HG03025 (cell line): ENCODE data around the gene MGAT4B.
"Not testable (repeated sequence)": the region's sequence is repeated elsewhere in the genome, so short reads cannot be mapped to it uniquely, and the experiment has no call there.

Experiments
- ATAC-seq: cut with Tn5 transposase; IDR thresholded peaks from one replicate; pipeline ENCODE4 v1.9.1; 2021; ENCODE audit warnings: mild to moderate bottlenecking, moderate library complexity; ENCODE audit not compliant: unreplicated experiment, low FRiP score

The MGAT4B gene

DNA sequence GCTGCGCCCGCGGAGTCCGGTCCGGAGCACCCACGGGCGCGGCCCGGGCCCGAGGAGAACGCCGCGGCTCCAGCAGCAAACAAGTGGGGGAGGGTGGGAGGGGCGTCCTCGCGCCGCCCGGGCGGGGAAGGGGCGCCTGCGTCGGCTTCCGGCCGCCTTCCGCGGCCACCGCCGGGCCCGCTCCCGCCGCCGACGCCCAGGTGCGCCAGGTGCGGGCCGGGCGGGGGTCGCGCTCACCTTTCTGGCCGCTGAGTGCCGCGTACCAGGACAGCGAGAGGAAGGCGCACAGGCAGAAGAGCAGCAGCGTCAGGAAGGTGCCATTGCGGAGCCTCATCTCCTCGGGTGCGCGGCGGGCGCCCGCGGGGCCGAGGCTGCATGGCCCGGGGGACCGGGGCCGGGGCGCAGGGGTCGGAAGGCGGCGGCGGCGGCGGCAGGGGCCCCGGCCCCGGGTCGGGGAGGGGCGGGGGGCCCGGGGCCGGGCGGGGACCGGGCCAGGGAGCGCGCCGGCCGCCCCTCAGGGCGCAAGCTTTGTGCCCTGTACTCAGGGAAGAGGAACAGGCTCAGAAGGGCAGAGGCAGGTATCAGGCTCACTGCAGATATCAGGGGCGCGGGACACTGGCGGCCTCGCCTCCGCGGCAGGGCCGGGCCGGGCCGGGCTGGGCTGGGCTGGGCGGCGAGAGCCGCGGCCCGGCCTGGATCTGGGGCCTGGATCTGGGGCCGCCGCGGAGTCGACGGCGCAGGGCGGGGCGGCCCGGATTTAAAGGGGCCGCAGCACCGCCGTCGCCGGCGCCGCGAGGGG is at the start of gene MGAT4B:
Gene MGAT4B, minus strand, starts transcription at position 617 of the 799 bp plus-strand sequence. Its CDS starts 283 bp downstream, at position 334.
- peak; percentile 65 for ATAC-seq

DNA sequence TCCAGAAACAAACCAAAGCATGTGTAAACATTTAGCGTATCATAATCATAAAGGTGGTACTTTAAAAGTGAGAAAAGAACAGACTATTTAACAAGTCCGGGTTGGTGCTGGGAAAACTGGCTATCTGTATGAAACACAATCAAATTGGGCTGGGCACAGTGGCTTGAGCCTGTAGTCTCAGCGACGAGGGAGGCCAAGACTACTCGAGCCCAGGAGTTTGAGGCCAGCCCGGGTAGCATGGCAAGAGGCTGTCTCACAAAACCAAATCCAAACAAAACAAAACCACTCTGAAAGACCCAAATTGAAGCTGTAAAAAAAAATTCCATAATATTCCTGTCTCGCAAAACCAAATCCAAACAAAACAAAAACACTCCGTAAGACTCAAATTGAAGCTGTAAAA is 47.7 kb upstream of the MGAT4B start:
- no peak for ATAC-seq

DNA sequence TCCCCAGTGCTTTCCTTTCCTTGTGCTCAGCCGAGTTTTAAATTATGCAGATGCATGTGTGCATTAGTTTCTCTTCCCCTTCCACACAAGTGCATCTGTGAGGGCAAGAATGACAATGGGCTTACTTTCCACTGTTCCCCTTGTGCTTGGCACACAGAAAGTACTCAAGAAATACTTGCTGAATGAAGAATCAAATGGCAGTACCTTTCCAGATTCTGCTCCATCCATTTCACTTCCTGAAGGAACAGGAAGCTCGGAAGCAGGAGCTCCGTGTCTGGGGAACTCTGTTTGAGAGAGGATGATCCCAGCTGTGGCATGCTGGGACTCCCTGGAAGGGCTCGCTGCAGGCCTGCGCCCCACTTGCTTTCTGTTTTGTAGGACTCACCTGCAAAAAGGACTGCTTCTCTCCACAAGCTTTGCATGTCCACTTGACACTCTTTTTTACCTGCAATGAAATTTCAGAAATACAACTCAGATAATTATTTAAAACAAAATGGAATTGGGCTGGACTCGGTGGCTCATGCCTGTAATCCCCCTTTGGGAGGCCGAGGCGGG is 46.4 kb upstream of the MGAT4B start:
- peak; percentile 85 for ATAC-seq

DNA sequence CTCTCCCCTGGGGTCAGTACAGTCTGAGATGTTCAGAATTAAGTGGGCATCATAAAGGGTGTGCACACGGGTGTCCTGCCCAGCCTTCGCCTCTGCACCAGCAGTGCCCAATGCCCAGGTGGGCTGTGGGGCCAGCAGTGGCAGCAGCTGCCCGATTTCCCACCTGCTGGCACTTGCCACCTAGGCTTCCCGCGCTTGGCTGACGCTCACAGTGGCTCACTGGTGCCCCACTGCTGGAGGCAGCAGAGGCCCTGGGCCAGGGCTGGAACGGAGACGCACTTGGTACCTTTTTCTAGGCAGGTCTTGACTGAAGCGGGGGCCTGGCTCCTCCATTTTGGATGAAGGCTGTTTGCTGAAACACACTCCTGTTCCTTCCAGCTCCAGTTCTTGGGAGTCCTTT is 35.0 kb upstream of the MGAT4B start:
- no peak for ATAC-seq

DNA sequence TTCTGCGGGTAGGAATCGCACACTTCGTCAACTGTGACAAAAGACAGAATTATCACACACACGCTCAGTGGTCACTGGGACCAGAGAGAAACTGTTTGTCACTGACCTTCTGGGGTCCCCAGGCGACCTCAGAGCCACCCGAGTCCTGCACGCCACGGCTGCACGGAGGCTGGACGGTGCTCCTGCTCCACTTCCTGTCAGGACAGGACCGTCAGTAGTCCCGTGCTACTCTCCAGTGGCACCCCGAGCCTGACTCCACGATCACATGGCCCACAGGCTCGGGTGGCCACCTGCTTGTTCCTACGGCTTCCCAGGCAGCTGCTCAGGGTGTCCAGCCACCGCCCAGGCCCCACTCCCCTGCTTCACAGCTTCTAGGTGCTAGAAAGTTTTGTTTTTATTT is 34.1 kb upstream of the MGAT4B start:
- ATAC-seq = no peak

DNA sequence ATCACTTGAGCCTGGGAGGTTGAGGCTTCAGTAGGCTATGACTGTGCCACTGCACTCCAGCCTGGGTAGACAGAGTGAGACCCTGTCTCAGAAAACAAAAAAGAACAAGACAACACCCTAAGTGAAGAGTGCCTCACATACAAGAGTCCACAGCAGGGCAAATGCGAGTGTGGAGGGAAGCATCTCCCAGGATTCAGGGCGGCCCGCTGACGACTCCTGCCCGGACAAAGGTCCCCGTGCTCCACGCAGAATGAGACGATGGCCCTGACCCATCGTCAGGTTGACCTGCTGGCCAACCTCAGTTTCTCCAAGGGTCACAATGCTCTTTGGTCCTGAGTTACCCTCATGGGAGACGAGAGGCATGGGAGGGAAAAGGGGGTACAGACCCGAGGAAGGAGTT is 33.7 kb upstream of the MGAT4B start:
- ATAC-seq = no peak

DNA sequence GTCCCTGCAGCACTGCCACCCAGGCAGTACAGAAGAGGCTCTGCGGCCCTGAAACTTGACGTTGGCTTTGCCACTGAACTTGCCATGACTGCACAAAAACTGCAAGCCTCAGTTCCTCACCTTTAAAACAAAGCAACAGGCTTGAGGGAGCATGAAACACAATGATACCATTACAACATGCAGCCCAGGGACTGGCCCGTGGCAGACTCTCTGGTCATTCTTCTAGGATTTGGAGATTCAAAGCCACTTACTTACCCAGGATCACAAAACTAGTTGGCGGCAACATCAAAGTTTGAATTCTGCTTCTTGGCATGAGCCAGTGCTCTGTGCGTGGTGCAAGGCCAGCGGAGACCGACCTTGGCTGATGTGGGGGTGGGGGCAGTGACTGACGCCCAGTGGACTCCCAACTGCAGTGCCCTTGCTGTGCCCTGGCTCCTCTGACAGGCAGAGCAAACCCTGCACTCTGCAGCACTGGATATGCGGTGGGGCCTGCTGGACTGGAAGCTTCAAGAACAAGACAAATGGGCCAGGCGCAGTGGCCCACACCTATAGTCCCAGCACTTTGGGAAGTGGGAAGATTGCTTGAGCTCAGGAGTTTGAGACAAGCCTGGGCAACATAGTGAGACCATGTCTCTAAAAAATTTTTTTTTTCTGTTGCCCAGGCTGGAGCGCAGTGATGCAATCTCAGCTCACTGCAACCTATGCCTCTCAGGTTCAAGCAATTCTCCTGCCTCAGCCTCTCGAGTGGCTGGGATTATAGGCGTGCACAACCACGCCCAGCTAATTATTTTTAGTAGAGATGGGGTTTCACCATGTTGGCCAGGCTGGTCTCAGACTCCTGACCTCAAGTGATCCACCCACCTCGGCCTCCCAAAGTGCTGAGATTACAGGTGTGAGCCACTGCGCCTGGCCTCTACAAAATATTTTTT is 32.9 kb upstream of the MGAT4B start:
- no peak for ATAC-seq

DNA sequence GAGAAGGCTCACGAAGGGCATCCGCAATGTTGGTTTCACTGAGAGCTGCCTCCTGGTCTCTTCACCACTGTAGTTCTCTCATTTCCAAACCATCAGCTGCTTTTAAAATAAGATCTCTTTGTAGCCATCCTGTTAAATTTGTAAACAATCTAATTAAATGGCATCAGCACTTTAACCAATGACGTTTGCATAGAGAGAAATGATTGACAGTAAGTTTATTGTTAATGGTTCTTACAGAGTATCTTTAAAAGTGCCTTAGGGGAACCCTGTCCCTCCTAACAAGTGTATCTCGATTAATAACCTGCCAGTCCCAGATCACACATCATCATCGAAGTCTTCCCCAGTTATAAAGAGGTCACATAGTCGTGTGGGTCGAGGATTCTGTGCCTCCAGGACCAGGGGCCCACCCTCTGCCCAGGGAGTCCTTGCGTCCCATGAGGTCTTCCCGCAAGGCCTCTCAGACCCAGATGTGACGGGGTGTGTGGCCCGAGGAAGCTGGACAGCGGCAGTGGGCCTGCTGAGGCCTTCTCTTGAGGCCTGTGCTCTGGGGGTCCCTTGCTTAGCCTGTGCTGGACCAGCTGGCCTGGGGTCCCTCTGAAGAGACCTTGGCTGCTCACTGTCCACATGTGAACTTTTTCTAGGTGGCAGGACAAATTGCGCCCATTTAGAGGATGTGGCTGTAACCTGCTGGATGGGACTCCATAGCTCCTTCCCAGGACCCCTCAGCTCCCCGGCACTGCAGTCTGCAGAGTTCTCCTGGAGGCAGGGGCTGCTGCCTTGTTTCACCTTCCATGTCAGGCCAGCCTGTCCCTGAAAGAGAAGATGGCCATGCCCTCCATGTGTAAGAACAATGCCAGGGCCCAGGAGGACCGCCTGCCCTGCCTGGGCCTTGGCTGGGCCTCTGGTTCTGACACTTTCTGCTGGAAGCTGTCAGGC is 30.7 kb upstream of the MGAT4B start:
- no peak for ATAC-seq

DNA sequence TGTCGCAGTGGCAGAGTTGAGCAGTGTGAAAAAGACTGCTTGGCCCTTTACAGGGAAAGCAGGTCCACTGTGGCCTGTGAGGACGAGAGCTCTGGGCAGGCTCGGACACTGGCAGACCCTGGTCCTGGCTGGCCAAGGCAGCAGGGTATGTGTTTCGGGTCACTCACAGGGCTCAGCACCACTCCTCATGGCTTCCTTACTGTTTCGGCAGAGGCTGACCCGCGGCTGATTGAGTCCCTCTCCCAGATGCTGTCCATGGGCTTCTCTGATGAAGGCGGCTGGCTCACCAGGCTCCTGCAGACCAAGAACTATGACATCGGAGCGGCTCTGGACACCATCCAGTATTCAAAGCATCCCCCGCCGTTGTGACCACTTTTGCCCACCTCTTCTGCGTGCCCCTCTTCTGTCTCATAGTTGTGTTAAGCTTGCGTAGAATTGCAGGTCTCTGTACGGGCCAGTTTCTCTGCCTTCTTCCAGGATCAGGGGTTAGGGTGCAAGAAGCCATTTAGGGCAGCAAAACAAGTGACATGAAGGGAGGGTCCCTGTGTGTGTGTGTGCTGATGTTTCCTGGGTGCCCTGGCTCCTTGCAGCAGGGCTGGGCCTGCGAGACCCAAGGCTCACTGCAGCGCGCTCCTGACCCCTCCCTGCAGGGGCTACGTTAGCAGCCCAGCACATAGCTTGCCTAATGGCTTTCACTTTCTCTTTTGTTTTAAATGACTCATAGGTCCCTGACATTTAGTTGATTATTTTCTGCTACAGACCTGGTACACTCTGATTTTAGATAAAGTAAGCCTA is 29.8 kb upstream of the MGAT4B start:
- no peak for ATAC-seq

DNA sequence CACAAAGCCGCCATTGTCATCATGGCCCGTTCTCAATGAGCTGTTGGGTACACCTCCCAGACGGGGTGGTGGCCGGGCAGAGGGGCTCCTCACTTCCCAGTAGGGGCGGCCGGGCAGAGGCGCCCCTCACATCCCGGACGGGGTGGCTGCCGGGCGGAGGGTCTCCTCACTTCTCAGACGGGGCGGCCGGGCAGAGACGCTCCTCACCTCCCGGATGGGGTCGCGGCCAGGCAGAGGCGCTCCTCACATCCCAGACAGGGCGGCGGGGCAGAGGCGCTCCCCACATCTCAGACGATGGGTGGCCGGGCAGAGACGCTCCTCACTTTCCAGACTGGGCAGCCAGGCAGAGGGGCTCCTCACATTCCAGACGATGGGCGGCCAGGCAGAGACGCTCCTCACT is 28.2 kb upstream of the MGAT4B start:
- not testable (repeated sequence) for ATAC-seq

DNA sequence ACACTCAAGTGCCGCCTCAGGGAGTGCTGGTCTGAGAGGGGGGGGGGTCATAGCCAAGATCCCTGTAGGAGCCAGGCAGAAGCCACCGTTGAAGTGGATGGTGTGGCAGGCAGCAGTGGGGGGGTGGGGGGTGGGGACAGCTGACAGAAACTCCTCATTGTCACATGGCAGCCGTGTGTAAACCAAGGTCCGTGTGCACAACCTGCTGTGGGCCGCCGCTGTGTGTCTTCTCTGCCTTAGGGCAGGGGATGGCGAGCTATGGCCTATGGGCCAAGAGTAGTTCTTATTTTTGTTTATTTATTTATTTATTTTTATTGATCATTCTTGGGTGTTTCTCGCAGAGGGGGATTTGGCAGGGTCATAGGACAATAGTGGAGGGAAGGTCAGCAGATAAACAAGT is 27.5 kb upstream of the MGAT4B start:
- no peak for ATAC-seq

DNA sequence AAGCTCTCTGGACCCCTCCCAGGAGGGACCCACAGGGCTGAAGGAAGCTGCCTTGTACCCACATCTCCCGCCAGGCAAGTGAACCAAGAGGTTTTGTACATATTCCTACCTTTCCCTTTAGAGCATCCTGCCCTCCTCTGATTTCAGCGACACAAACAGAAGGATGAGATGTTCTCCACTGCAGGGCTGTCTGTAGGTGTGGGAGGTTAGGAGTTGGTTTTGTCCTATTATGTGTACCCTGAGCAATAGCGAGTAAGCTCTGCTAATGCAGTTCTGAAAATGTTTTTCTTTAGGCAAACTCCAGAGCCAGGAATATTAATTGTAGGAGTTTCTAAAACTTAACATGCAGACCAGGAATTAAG is 27.0 kb upstream of the MGAT4B start:
- no peak for ATAC-seq

DNA sequence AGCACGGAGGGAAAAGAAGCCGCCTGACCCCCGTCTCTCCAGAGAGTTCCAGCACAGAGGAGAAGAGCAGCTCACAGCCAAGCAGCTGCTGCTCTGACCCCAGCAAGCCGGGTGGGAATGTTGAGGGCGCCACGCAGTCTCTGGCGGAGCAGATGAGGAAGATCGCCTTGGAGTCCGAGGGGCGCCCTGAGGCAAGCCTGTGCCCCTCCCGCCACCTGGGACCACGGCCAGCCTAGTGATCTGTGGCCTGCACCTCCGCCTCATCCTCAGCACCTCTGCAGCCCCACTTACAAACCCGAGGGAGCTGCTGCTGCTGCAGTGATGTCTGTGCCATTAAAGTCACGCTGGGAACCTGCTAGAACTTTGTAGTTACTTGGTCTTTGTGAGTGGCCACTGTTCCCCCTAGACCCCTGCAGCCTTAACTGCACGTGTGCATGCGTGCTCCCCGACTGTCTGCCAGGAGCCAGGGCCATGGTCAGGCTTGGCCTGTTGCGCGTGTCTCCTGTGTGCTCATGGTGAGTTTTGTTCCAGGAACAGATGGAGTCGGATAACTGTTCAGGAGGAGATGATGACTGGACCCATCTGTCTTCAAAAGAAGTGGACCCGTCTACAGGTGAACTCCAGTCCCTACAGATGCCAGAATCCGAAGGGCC is 26.5 kb upstream of the MGAT4B start:
- ATAC-seq = no peak

DNA sequence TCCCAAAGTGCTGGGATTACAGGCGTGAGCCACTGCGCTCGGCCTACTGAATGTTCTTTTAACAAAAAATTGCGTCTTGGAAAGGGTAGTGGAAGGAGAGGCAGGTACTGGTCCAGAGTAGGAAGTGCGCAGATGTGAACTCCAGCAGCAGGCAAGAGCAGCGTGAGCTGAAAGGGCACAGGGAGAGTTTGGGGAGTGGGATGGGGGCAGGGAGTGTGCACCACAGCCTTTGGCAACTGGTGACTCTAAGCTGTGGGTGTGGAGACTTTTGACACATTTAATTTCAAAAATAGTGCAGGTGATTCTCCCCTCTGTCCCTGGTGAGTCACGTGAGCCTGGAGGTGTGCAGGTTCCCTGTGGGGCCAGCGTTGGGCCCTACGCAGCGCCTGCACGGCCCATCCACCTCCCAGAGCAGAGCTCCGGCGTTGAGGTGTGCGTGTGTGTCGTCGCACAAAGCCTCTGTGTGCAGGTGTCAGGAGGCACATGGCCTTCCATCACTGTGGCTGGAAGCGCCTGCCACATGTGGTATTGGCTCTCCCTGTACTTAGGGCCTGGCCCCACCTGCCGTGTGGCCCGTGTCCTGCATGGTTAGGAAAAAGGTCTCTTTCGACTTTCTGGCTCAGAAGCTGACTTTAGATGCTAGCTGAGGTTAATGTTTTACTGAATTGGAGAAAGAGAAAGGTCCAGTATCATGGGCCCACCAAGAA is 25.5 kb upstream of the MGAT4B start:
- no peak for ATAC-seq

DNA sequence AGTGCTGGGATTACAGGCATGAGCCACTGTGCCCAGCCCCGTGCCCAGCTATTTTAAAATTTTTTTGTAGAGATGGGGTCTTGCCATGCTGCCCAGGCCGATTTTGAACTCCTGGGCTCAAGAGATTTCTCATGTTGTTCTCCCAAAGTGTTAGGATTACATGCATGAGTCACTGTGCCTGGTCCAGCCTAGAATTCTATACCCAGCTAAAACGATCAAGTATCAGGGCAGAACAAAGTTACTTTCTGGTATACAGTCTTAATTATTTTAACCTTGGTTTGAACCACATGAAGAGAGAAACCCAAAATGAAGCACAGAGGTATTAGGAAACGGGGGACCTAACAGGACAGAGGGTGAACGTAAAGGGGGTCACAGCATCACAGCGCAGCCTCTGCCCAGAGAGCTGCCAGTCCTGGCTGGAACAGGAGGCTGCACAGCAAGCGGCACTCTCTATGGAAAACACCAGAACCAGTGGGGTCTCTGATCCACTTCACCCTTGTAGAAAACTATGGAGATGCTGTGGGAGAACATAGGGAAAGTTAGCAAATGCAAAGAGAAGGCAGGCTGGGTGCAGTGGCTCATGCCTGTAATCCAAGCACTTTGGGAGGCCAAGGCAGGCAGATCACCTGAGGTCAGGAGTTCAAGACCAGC is 24.3 kb upstream of the MGAT4B start:
- no peak for ATAC-seq

DNA sequence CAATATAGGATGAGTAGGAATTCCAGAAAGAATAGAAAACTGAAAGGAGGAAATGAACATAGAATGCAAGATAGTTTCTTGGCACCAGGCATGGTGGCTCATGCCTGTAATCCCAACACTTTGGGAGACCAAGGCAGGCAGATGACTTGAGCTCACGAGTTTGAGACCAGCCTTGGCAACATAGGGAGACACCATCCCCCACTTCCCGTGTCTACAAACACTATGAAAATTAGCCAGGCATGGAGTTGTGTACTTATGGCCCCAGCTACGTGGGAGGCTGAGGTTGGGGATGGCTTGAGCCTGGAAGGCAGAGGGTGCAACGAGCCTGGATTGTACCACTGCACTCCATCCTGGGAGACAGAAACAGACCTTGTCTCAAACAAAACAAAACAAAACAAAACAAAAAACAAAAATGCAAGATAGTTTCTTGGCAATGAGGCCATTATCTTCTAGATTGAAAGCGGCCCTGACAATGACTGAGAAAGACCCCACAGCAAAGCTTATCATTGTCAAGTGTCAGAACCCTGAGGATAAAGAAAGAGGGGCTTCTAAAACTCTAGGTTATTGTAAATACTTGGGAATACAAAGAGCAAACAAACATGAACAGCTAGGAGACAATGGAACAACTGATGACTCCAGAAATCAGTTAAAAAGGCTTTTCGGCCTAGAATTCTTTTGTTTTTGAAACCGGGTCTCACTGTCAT is 23.2 kb upstream of the MGAT4B start:
- ATAC-seq = no peak

DNA sequence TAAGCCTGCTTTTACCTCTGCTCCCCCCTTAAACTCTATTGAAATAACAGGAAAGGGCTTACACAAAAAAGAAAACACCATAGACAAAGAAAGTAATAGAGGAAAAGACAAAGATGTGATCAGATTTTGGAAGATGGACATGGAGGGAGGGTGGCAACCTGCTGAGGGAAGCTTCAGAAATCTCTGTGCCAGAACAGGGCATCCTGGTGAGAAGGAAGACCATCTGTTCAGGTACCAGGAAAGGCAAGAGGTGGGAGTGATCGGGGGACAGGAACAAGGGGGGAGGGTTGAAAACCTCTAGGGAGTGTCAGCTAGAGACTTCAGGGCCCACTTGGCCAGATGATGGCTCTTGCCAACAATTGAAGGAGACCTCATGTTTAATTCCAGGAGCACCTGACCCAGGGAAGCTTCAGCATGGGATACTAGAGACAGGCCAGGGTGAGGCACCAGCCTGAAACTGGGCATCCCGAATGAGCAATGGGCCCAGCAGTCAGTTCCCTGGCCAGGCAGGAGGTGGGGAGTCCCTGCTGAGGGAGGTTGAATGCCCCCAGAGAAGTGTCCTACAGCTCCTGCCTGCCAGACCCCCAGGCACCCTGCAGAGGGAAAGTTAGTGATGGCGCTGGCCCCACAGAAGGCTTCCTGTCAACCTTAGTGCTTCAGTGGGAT is 22.2 kb upstream of the MGAT4B start:
- ATAC-seq = no peak
